ENCODE data around the gene CDH2. TPM values are rescaled to one million over a fixed set of nuclear protein-coding genes. Genes with fewer than 3 reads are reported as not detected.

CDH2 gene
- total RNA-seq, 4 donors from 2014 or later = 9.8 to 52.9 (median 17.8) TPM

DNA sequence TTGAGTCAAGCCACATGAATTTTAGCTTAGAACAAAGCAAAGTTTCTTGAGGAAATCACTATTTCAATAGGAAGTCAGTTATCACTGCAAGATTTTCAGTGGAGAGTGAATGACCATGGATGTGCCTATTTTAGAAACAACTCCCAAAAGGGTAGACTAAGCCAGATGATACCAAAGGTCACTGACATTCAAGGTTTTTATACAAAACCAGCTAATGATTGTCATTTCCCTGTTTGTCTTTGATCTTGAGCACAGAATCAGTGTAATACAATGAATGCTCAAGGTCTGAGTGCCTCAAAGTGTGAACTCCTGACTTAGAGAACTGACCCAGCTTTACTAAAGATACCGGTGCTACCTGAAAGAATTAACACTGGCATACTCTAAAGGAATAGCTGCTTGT, 60.5 kb downstream of the CDH2 start:
- no peak for ATAC-seq
- Histone ChIP-seq H3K4me1 (peaks cover 0 to 2% (median 0%) of the 10 kb centered on the region in 3 donors), H3K4me3 (no peak overlapping the region), H3K9me3 (no peaks in the 10 kb centered on the region), H3K27ac (no peak overlapping the region), H3K36me3 (no peaks in the 10 kb centered on the region), H3K27me3 (no peaks in the 10 kb centered on the region)
- TF ChIP-seq POLR2AphosphoS5 (IDR thresholded peaks at IDR 0.05) = no peak
- TF ChIP-seq POLR2A (IDR thresholded peaks at IDR 0.05) = no peak
- TF ChIP-seq EP300 (IDR thresholded peaks at IDR 0.05) = no peak
- TF ChIP-seq, protein P1, sequence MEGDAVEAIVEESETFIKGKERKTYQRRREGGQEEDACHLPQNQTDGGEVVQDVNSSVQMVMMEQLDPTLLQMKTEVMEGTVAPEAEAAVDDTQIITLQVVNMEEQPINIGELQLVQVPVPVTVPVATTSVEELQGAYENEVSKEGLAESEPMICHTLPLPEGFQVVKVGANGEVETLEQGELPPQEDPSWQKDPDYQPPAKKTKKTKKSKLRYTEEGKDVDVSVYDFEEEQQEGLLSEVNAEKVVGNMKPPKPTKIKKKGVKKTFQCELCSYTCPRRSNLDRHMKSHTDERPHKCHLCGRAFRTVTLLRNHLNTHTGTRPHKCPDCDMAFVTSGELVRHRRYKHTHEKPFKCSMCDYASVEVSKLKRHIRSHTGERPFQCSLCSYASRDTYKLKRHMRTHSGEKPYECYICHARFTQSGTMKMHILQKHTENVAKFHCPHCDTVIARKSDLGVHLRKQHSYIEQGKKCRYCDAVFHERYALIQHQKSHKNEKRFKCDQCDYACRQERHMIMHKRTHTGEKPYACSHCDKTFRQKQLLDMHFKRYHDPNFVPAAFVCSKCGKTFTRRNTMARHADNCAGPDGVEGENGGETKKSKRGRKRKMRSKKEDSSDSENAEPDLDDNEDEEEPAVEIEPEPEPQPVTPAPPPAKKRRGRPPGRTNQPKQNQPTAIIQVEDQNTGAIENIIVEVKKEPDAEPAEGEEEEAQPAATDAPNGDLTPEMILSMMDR (IDR thresholded peaks at IDR 0.05) = no peak
- WGBS, 2 donors (ENCODE audit: low coverage in 1 of 2) = 57 to 80% methylated on average over 1 of the region's 1 CpG

DNA sequence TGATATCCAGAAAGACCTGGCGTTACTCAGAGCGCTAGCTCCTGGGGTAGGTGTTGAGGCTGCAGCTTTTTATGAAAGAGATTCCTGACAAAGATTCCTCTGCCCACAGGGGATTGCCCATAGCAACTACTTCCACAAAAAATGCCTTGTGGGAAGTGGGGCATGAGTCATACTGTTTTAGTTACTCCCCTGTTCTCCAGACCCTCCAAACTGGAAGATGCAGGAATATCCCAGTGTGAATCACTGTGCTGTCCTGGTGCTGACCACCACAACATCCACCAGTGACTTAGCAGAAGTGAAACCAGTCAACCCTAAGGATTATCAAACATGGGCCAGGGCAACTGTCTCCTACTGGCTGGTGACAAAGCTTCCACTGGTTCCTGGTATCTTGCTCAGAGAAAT, 61.8 kb downstream of the CDH2 start:
- 100% methylated on average over 2 of the region's 2 CpGs; no CpG with 5 or more reads in 1 of the 2 donors for WGBS, 2 donors (ENCODE audit: low coverage in 1 of 2)

DNA sequence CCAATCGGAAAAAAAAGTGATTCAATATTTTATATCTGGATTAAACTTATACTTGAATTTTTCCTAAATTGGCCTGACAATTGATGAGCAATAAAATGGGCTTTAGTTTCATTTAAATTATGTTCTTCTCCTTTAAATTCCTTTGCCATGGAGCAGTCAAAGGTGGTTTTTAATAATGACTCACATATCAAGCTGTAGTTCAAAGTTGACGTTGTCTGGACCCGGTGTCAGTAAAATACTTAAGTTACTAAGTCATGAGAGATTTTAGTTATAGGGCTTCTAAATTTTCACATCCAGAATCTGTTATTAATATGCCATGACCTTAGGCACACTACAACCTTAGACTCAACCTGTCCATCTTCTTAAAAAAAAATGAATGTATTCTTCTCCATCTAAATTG, 62.5 kb downstream of the CDH2 start:
- TF ChIP-seq, protein P1 (IDR thresholded peaks at IDR 0.05) = no peak
- TF ChIP-seq EP300 (IDR thresholded peaks at IDR 0.05) (no peak), POLR2AphosphoS5 (IDR thresholded peaks at IDR 0.05) (no peak), POLR2A (IDR thresholded peaks at IDR 0.05) (no peak)
- WGBS, 2 donors (ENCODE audit: low coverage in 1 of 2) = 30 to 44% methylated on average over 3 of the region's 3 CpGs
- no peak overlapping the region for H3K4me3 ChIP-seq
- no peaks in the 10 kb centered on the region for H3K27me3 ChIP-seq
- no peak overlapping the region for H3K27ac ChIP-seq
- ATAC-seq = no peak
- no peaks in the 10 kb centered on the region for H3K36me3 ChIP-seq
- no peaks in the 10 kb centered on the region for H3K9me3 ChIP-seq
- peaks cover 0 to 20% (median 0%) of the 10 kb centered on the region in 3 donors for H3K4me1 ChIP-seq

More for the DNA sequence above, 61.8 kb downstream of the CDH2 start:
- Histone ChIP-seq H3K9me3 (no peaks in the 10 kb centered on the region), H3K4me1 (peaks cover 0 to 15% (median 0%) of the 10 kb centered on the region in 3 donors), H3K27ac (no peak overlapping the region), H3K27me3 (no peaks in the 10 kb centered on the region), H3K36me3 (no peaks in the 10 kb centered on the region), H3K4me3 (no peak overlapping the region)
- no peak for ATAC-seq
- TF ChIP-seq POLR2A (IDR thresholded peaks at IDR 0.05) = no peak
- TF ChIP-seq EP300 (IDR thresholded peaks at IDR 0.05) = no peak
- TF ChIP-seq POLR2AphosphoS5 (IDR thresholded peaks at IDR 0.05) = no peak
- TF ChIP-seq, protein P1 (IDR thresholded peaks at IDR 0.05) = no peak

DNA sequence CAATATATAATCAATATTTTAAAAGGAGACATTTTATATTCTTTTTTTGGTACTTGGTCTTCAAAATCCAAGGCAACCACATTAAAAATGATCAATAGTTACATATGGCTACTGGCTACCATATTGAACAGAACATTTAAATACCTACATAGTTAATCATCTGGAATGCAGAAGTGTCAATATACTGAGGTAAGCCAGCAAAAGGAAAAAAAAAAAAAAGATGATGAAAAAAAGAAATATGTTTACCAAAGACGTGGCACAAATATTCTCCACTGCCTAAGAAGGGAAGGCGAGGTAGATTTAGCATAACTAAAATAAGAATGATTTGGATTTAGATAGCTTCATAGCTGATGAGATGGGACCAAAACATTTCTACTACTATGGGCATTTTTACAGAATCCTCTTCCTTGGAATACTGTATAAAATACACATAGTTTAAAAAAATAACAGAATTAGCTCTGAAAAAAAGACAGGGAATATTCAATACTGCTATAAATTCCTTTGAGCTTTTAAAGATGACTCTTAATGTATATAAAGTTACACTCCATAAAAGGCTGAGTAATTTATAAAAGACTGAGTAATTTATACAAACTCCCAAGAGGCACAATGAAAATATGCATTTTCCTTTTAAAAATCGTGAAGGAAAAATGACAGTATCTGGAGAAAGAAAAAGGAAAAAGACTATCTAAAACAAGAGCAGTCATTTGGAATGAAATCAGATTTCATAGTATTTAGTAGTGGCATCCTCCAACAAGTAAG, 63.5 kb downstream of the CDH2 start:
- Histone ChIP-seq H3K9me3 (no peaks in the 10 kb centered on the region), H3K36me3 (no peaks in the 10 kb centered on the region), H3K4me3 (no peak overlapping the region), H3K27ac (no peak overlapping the region), H3K27me3 (no peaks in the 10 kb centered on the region), H3K4me1 (peaks cover 0 to 21% (median 0%) of the 10 kb centered on the region in 3 donors)
- TF ChIP-seq POLR2A (IDR thresholded peaks at IDR 0.05) (no peak), POLR2AphosphoS5 (IDR thresholded peaks at IDR 0.05) (no peak), EP300 (IDR thresholded peaks at IDR 0.05) (no peak)
- TF ChIP-seq, protein P1 (IDR thresholded peaks at IDR 0.05) = no peak
- WGBS, 2 donors (ENCODE audit: low coverage in 1 of 2) = 50 to 67% methylated on average over 3 of the region's 3 CpGs
- no peak for ATAC-seq

DNA sequence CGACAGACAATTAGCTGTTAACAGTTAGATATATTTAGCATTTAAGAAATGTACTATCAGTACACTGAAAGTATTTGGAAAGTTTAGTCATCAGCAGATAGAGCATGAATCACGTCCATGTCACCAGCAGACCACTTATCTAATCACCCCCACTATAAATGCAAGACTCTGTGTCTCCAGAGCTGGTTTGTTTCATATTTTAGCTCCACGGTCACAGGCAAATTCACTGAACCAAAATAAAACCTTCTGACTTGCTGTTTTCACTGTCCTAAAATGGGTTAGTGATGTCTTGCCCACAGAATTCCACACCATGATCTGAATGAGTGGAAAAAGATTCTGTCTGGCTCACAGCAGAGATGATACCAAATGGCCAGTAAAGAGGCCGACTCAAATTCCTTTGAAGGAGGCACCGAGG, 64.9 kb downstream of the CDH2 start:
- no peaks in the 10 kb centered on the region for H3K9me3 ChIP-seq
- no peaks in the 10 kb centered on the region for H3K27me3 ChIP-seq
- H3K36me3 ChIP-seq = no peaks in the 10 kb centered on the region
- no peak overlapping the region for H3K27ac ChIP-seq
- peaks cover 0 to 26% (median 0%) of the 10 kb centered on the region in 3 donors for H3K4me1 ChIP-seq
- no peak for TF ChIP-seq EP300 (IDR thresholded peaks at IDR 0.05)
- TF ChIP-seq, protein P1 (IDR thresholded peaks at IDR 0.05) = no peak
- no peak for TF ChIP-seq POLR2A (IDR thresholded peaks at IDR 0.05)
- no peak for TF ChIP-seq POLR2AphosphoS5 (IDR thresholded peaks at IDR 0.05)
- no peak overlapping the region for H3K4me3 ChIP-seq
- 18 to 23% methylated on average over 5 of the region's 5 CpGs for WGBS, 2 donors (ENCODE audit: low coverage in 1 of 2)
- ATAC-seq = no peak

All from gastroesophageal sphincter (tissue), 4 donors.